HG03097 (cell line): ENCODE data around the gene SLC2A4RG.
"Not testable (repeated sequence)": the region's sequence is repeated elsewhere in the genome, so short reads cannot be mapped to it uniquely, and the experiment has no call there.

Source experiments
- ATAC-seq: cut with Tn5 transposase; IDR thresholded peaks from one replicate; pipeline ENCODE4 v1.9.1; 2021; ENCODE audit not compliant: unreplicated experiment, low FRiP score

SLC2A4RG gene

GRCh38 chr20:63775096-63775978 lies 35.8 kb downstream of the SLC2A4RG start:
- no peak for ATAC-seq

GRCh38 chr20:63776875-63777274 lies 37.3 kb downstream of the SLC2A4RG start:
- not testable (repeated sequence) for ATAC-seq

GRCh38 chr20:63777614-63778013 lies 38.0 kb downstream of the SLC2A4RG start:
- no peak for ATAC-seq

- ATAC-seq, result no peak
Observed at GRCh38 chr20:63778034-63778752, 38.6 kb downstream of the SLC2A4RG start.

- ATAC-seq, result no peak
Observed at GRCh38 chr20:63778857-63779256, 39.3 kb downstream of the SLC2A4RG start.

GRCh38 chr20:63781181-63781580 lies 41.6 kb downstream of the SLC2A4RG start:
- no peak for ATAC-seq

- no peak for ATAC-seq
Observed at GRCh38 chr20:63782051-63782471, 42.5 kb downstream of the SLC2A4RG start.

- no peak for ATAC-seq
Observed at GRCh38 chr20:63782521-63782971, 43.0 kb downstream of the SLC2A4RG start.

- no peak for ATAC-seq
Observed at GRCh38 chr20:63783970-63784369, 44.4 kb downstream of the SLC2A4RG start.

GRCh38 chr20:63785691-63786131 lies 46.1 kb downstream of the SLC2A4RG start:
- no peak for ATAC-seq

- ATAC-seq, result no peak
Observed at GRCh38 chr20:63787302-63787701, 47.7 kb downstream of the SLC2A4RG start.

GRCh38 chr20:63787749-63788148 lies 48.2 kb downstream of the SLC2A4RG start:
- ATAC-seq, result no peak

- no peak for ATAC-seq
Observed at GRCh38 chr20:63789836-63790571, 50.4 kb downstream of the SLC2A4RG start.

- ATAC-seq, result no peak
Observed at GRCh38 chr20:63790572-63791168, 51.1 kb downstream of the SLC2A4RG start.

- no peak for ATAC-seq
Observed at GRCh38 chr20:63791497-63792156, 52.1 kb downstream of the SLC2A4RG start.

GRCh38 chr20:63792866-63793265 lies 53.3 kb downstream of the SLC2A4RG start:
- no peak for ATAC-seq
